DOHH2 (cell line): ENCODE results near the gene ARL5A.

ENCODE experiments used
- H3F3A ChIP-seq: fragments of 200-600 bp; sonication (generic), shearing (Covaris generic); 2 replicates; pipeline ENCODE4 v1.6.0; 2016; ENCODE audit warnings: antibody characterized with exemption, mild to moderate bottlenecking; ENCODE audit not compliant: control insufficient read depth, insufficient read depth
- H3K27ac ChIP-seq: fragments of 200-600 bp; sonication (generic); 2 replicates; pipeline ENCODE4 v1.5.1; 2014; ENCODE audit warnings: low read depth, mild to moderate bottlenecking, low read length, moderate library complexity
- H3K27me3 ChIP-seq: fragments of 200-600 bp; sonication (generic); 2 replicates; pipeline ENCODE4 v1.6.1; 2014; ENCODE audit warnings: mild to moderate bottlenecking, low read length, mixed read lengths; ENCODE audit not compliant: control insufficient read depth
- H3K36me3 ChIP-seq: fragments of 200-600 bp; sonication (generic); 2 replicates; pipeline ENCODE4 v1.6.1; 2014; ENCODE audit warnings: mild to moderate bottlenecking, low read length, moderate library complexity, mixed read lengths; ENCODE audit not compliant: control insufficient read depth
- H3K4me1 ChIP-seq: fragments of 200-600 bp; sonication (generic); 2 replicates; pipeline ENCODE4 v1.6.1; 2014; ENCODE audit warnings: mild to moderate bottlenecking, low read length, mixed read lengths; ENCODE audit not compliant: control insufficient read depth
- H3K4me2 ChIP-seq: fragments of 200-600 bp; sonication (generic); 2 replicates; pipeline ENCODE4 v1.6.0; 2014; ENCODE audit warnings: mild to moderate bottlenecking, low read length, moderate library complexity
- H3K4me3 ChIP-seq: fragments of 200-600 bp; sonication (generic); 2 replicates; pipeline ENCODE4 v1.5.1; 2014; ENCODE audit warnings: mild to moderate bottlenecking, low read length, mixed read lengths
- H3K79me2 ChIP-seq: fragments of 200-600 bp; sonication (generic); 2 replicates; pipeline ENCODE4 v1.6.1; 2014; ENCODE audit warnings: mild to moderate bottlenecking, low read length, mixed read lengths; ENCODE audit not compliant: control insufficient read depth
- H3K9me2 ChIP-seq: fragments of 200-600 bp; sonication (generic); replicated peaks from 2 replicates; pipeline ENCODE4 v1.6.1; 2014; ENCODE audit warnings: mild to moderate bottlenecking, low read length, mixed read lengths; ENCODE audit not compliant: control insufficient read depth
- H3K9me3 ChIP-seq: fragments of 200-600 bp; sonication (generic); 2 replicates; pipeline ENCODE4 v1.6.1; 2014; ENCODE audit warnings: antibody characterized with exemption, low read length, mixed read lengths; ENCODE audit not compliant: control insufficient read depth, insufficient read depth
- H4K20me1 ChIP-seq: fragments of 200-600 bp; sonication (generic); 2 replicates; pipeline ENCODE4 v1.6.0; 2014; ENCODE audit warnings: low read depth, mild to moderate bottlenecking, antibody characterized with exemption, low read length, moderate library complexity; ENCODE audit not compliant: control insufficient read depth, insufficient read depth
- EZH2phosphoT487 ChIP-seq: fragments of 200-600 bp; sonication (generic); IDR thresholded peaks from 2 replicates; pipeline ENCODE4 v1.6.1; 2017; ENCODE audit warnings: borderline replicate concordance, mild to moderate bottlenecking, antibody characterized with exemption, low read length, moderate library complexity, mixed read lengths
- TF ChIP-seq, protein P1 (sequence below): fragments of 200-600 bp; sonication (generic); IDR thresholded peaks from one replicate; pipeline ENCODE4 v1.5.1; 2014; ENCODE audit warnings: antibody characterized with exemption, mild to moderate bottlenecking, low read depth, low read length; ENCODE audit not compliant: poor library complexity, severe bottlenecking

Gene ARL5A

DNA sequence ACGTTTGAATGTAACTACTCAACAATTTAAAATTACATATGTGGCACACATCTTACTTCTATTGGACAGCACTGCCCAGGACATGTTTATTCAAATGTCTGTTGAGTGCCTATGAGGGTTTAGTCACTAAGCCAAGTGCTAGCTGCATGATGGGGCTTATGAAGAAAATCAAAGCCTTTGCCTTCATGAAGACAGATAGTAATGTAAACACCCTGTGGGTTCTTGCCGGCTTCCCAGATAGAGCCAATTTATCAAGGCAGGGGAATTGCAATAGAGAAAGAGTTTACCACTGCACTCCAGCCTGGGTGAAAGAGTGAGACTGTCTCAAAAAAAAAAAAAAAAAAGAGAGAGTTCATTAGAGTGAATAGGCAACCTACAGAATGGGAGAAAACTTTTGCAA lies 50.3 kb downstream of the ARL5A start:
- Histone ChIP-seq H3K9me2 (no peaks in the 10 kb centered on the region), H3K79me2 (no peaks in the 10 kb centered on the region), H3K4me1 (no peaks in the 10 kb centered on the region), H3K9me3 (no peaks in the 10 kb centered on the region), H3K36me3 (peaks cover 8% of the 10 kb centered on the region; the same call in 1 of the 2 replicates), H3K4me2 (no peak overlapping the region), H4K20me1 (no peaks in the 10 kb centered on the region), H3F3A (no peaks in the 10 kb centered on the region), H3K27ac (no peak overlapping the region), H3K4me3 (no peak overlapping the region), H3K27me3 (no peaks in the 10 kb centered on the region)
- TF ChIP-seq EZH2phosphoT487 = no peak
- TF ChIP-seq, protein P1, sequence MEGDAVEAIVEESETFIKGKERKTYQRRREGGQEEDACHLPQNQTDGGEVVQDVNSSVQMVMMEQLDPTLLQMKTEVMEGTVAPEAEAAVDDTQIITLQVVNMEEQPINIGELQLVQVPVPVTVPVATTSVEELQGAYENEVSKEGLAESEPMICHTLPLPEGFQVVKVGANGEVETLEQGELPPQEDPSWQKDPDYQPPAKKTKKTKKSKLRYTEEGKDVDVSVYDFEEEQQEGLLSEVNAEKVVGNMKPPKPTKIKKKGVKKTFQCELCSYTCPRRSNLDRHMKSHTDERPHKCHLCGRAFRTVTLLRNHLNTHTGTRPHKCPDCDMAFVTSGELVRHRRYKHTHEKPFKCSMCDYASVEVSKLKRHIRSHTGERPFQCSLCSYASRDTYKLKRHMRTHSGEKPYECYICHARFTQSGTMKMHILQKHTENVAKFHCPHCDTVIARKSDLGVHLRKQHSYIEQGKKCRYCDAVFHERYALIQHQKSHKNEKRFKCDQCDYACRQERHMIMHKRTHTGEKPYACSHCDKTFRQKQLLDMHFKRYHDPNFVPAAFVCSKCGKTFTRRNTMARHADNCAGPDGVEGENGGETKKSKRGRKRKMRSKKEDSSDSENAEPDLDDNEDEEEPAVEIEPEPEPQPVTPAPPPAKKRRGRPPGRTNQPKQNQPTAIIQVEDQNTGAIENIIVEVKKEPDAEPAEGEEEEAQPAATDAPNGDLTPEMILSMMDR = no peak

DNA sequence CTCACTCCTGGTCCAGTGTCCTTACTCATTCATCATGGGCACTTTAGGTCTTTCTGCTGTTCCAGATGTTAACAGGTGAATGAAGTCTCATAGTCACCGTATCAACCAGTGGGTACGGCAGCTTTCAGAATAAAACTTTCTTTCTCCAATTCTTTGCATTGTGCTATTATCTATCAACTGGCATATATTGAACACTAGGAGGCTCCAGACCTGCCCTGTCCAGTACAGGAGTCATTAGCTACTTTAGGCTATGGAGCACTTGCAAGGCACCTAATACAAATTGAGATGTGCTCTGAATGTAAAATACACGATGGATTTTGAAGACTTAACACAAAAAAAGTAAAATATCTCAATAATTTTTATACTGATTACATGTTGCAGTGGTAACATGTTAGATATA lies 50.7 kb downstream of the ARL5A start:
- no peak overlapping the region for H3K27ac ChIP-seq

DNA sequence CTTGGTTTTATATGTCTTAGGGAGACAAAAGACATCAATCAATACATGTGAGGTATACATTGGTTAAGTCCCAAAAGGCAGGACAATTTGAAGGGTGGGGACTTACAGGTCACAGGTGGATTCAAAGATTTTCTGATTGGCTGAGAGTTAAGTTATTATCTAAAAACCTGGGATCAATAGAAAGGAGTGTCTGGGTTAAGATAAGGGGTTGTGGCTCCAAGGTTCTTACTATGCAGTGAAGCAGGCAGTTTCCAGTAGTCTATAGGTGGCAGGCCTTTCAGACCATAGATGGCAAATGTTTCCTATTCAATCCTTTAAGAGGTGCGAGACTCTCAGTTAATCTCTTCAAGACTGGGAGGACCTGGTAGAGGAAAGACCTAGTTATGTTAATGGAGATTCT lies 51.9 kb downstream of the ARL5A start:
- Histone ChIP-seq H3K27me3 (no peaks in the 10 kb centered on the region), H3K79me2 (no peaks in the 10 kb centered on the region), H3K4me2 (no peak overlapping the region), H3K9me2 (no peaks in the 10 kb centered on the region), H4K20me1 (no peaks in the 10 kb centered on the region), H3K9me3 (no peaks in the 10 kb centered on the region), H3K4me3 (no peak overlapping the region), H3F3A (no peaks in the 10 kb centered on the region; the same call in 1 of the 2 replicates), H3K27ac (no peak overlapping the region), H3K36me3 (peaks cover 8% of the 10 kb centered on the region; the same call in 1 of the 2 replicates), H3K4me1 (peaks cover 6% of the 10 kb centered on the region)
- no peak for TF ChIP-seq EZH2phosphoT487
- TF ChIP-seq, protein P1 = no peak

More for the DNA sequence above, 50.7 kb downstream of the ARL5A start:
- H3K4me2 ChIP-seq = no peak overlapping the region
- H3K4me3 ChIP-seq = no peak overlapping the region
- TF ChIP-seq EZH2phosphoT487 = no peak
- TF ChIP-seq, protein P1 = peak; percentile 27
- no peaks in the 10 kb centered on the region; the same call in 1 of the 2 replicates for H3F3A ChIP-seq
- peaks cover 8% of the 10 kb centered on the region; the same call in 1 of the 2 replicates for H3K36me3 ChIP-seq
- H4K20me1 ChIP-seq = no peaks in the 10 kb centered on the region
- no peaks in the 10 kb centered on the region for H3K9me2 ChIP-seq
- no peaks in the 10 kb centered on the region for H3K27me3 ChIP-seq
- no peaks in the 10 kb centered on the region for H3K79me2 ChIP-seq
- H3K9me3 ChIP-seq = no peaks in the 10 kb centered on the region
- no peaks in the 10 kb centered on the region for H3K4me1 ChIP-seq
